Measurements from ENCODE around the gene PLA2G12B.

- TF ChIP-seq CTCF (IDR thresholded peaks at IDR 0.05): no peak
- no peak for TF ChIP-seq POLR2AphosphoS5 (IDR thresholded peaks at IDR 0.05; ENCODE audit: insufficient read depth in 1 of 2, low read depth in 1 of 2)
- no peak for TF ChIP-seq POLR2A (IDR thresholded peaks at IDR 0.05)
These were observed 46.4 kb upstream of the PLA2G12B start for GRCh38 chr10:73000973-73001372.
